ENCODE data around the gene RAD54L2.

- TF ChIP-seq POLR2A (IDR thresholded peaks at IDR 0.05) = no peak
- TF ChIP-seq CTCF (IDR thresholded peaks at IDR 0.05) = no peak
Observed at GRCh38 chr3:51538115-51538458, 432 bp upstream of the RAD54L2 start.

Measured in breast epithelium (tissue), 3 donors.